SK-N-SH (cell line): ENCODE results near the gene ITGA8. TPM values are rescaled to one million over a fixed set of nuclear protein-coding genes. Genes with fewer than 3 reads are reported as not detected.

Experiments
- CTCF ChIA-PET: fragments of 300-600, 350-600 bp; formaldehyde crosslinking; extraction: SDS; loops from one replicate; lab custom pipeline; 2021; lab: Yijun Ruan, JAX
- POLR2A ChIA-PET: fragments of 350-600 bp; sonication (Branson Sonifier 250); formaldehyde crosslinking; extraction: SDS; loops from one replicate; lab custom pipeline; 2020; ENCODE audit warnings: antibody characterized with exemption, inconsistent platforms; lab: Yijun Ruan, JAX
- DNase-seq: peaks from one replicate; pipeline ENCODE4 v3.0.0; 2012
- H2AFZ ChIP-seq: fragments of 200-600 bp; sonication (generic); 2 replicates; pipeline ENCODE4 v1.8.1; 2016; ENCODE audit warnings: antibody characterized with exemption, mild to moderate bottlenecking, low read depth
- H3F3A ChIP-seq: fragments of 200-600 bp; sonication (generic); replicated peaks from 2 replicates; pipeline ENCODE3; 2016; ENCODE audit warnings: antibody characterized with exemption, mild to moderate bottlenecking; ENCODE audit not compliant: insufficient read depth
- H3K27ac ChIP-seq, 2 experiments: fragments of 200-500 bp in 1 of 2; fragments of 200-600 bp in 1 of 2; sonication (Bioruptor generic) in 1 of 2; sonication (generic), shearing (Covaris generic) in 1 of 2; 2 replicates each; pipeline versions ENCODE4 v1.5.1 to v1.6.1; 2014 to 2016; ENCODE audit warnings: low read depth in 2 of 2, inconsistent platforms in 1 of 2, low read length in 1 of 2, mild to moderate bottlenecking in 1 of 2, mixed read lengths in 1 of 2
- H3K27me3 ChIP-seq: fragments of 200-600 bp; sonication (generic), shearing (Covaris generic); 2 replicates; pipeline ENCODE4 v1.6.1; 2016; ENCODE audit warnings: mixed run types; ENCODE audit not compliant: insufficient read depth
- H3K36me3 ChIP-seq, 2 experiments: fragments of 200-500 bp in 1 of 2; fragments of 200-600 bp in 1 of 2; sonication (Bioruptor generic) in 1 of 2; sonication (generic) in 1 of 2; replicated peaks in 1 of 2; 2 replicates each; pipeline versions ENCODE3 to v1.5.1; 2014 to 2016; ENCODE audit warnings: low read length in 1 of 2, mild to moderate bottlenecking in 1 of 2; ENCODE audit not compliant: insufficient read depth in 2 of 2, control insufficient read depth in 1 of 2
- H3K4me1 ChIP-seq, 2 experiments: fragments of 200-500 bp in 1 of 2; fragments of 200-600 bp in 1 of 2; sonication (Bioruptor generic) in 1 of 2; sonication (generic), shearing (Covaris generic) in 1 of 2; 2 replicates each; pipeline versions ENCODE4 v1.5.1 to v1.6.1; 2014 to 2016; ENCODE audit warnings: low read depth in 1 of 2, low read length in 1 of 2, mixed run types in 1 of 2; ENCODE audit not compliant: insufficient read depth in 2 of 2, control insufficient read depth in 1 of 2
- H3K4me2 ChIP-seq: fragments of 200-600 bp; sonication (generic), shearing (Covaris generic); 2 replicates; pipeline ENCODE4 v1.6.1; 2017; ENCODE audit warnings: mixed run types
- H3K4me3 ChIP-seq, 2 experiments: fragments of 200-500 bp in 1 of 2; fragments of 200-600 bp in 1 of 2; sonication (Bioruptor generic) in 1 of 2; sonication (generic), shearing (Covaris generic) in 1 of 2; 2 replicates each; pipeline versions ENCODE4 v1.5.1 to v1.8.1; 2014 to 2016; ENCODE audit warnings: low read depth in 2 of 2, inconsistent platforms in 1 of 2, low read length in 1 of 2, mild to moderate bottlenecking in 1 of 2, mixed read lengths in 1 of 2, moderate library complexity in 1 of 2
- H3K79me2 ChIP-seq: fragments of 200-600 bp; sonication (generic); 2 replicates; pipeline ENCODE4 v1.8.1; 2017; ENCODE audit warnings: mild to moderate bottlenecking; ENCODE audit not compliant: insufficient read depth
- H3K9ac ChIP-seq: fragments of 200-600 bp; sonication (generic); 2 replicates; pipeline ENCODE4 v1.6.1; 2017; ENCODE audit warnings: mixed run types
- H3K9me2 ChIP-seq: fragments of 200-600 bp; sonication (generic); 2 replicates; pipeline ENCODE4 v1.6.1; 2017; ENCODE audit warnings: mixed run types
- H3K9me3 ChIP-seq: fragments of 200-600 bp; sonication (generic); 2 replicates; pipeline ENCODE4 v1.6.1; 2017; ENCODE audit warnings: mixed run types, mild to moderate bottlenecking, moderate library complexity
- H4K20me1 ChIP-seq: fragments of 200-600 bp; sonication (generic); 2 replicates; pipeline ENCODE4 v1.6.1; 2017; ENCODE audit warnings: mild to moderate bottlenecking, mixed run types; ENCODE audit not compliant: insufficient read depth
- CTCF ChIP-seq: fragments of 200-600 bp; sonication (generic); IDR thresholded peaks from 2 replicates; pipeline ENCODE4 v1.6.1; 2017; ENCODE audit warnings: antibody characterized with exemption, mild to moderate bottlenecking, moderate library complexity
- ELF1 ChIP-seq: IDR thresholded peaks from 2 replicates; pipeline ENCODE4 v1.4.0; 2012
- EP300 ChIP-seq, 2 experiments: IDR thresholded peaks; 2 replicates each; pipeline versions ENCODE4 v1.4.0 to v1.6.1; 2012; ENCODE audit warnings: borderline replicate concordance in 1 of 2, low read depth in 1 of 2, low read length in 1 of 2
- FOXJ3 ChIP-seq: sonication (generic); formaldehyde crosslinking; IDR thresholded peaks from 2 replicates; pipeline ENCODE4 v1.5.1; 2020; ENCODE audit warnings: mild to moderate bottlenecking, missing genetic modification reagents
- GATA2 ChIP-seq: sonication (generic); formaldehyde crosslinking; IDR thresholded peaks from 2 replicates; pipeline ENCODE4 v1.5.0; 2020; ENCODE audit warnings: mild to moderate bottlenecking, missing genetic modification reagents
- MAX ChIP-seq: IDR thresholded peaks from 2 replicates; pipeline ENCODE4 v1.4.0; 2012; ENCODE audit warnings: low read depth
- NFIC ChIP-seq: IDR thresholded peaks from 2 replicates; pipeline ENCODE4 v1.4.0; 2012; ENCODE audit warnings: borderline replicate concordance
- NRF1 ChIP-seq: IDR thresholded peaks from 2 replicates; pipeline ENCODE4 v1.6.1; 2012; ENCODE audit warnings: low read depth, mild to moderate bottlenecking, low read length
- POLR2AphosphoS5 ChIP-seq: IDR thresholded peaks from 2 replicates; pipeline ENCODE4 v1.6.1; 2012; ENCODE audit warnings: low read depth, low read length
- RAD21 ChIP-seq: IDR thresholded peaks from 2 replicates; pipeline ENCODE4 v1.6.1; 2012; ENCODE audit warnings: mild to moderate bottlenecking, low read length
- SMC3 ChIP-seq: IDR thresholded peaks from 2 replicates; pipeline ENCODE4 v1.6.1; 2012; ENCODE audit warnings: low read depth, low read length, improper control_type of control experiment
- TAF1 ChIP-seq: IDR thresholded peaks from 2 replicates; pipeline ENCODE4 v1.6.1; 2012; ENCODE audit warnings: low read depth, mild to moderate bottlenecking, low read length, moderate library complexity, borderline replicate concordance
- USF1 ChIP-seq: IDR thresholded peaks from 2 replicates; pipeline ENCODE4 v1.4.0; 2012; ENCODE audit warnings: low read depth, borderline replicate concordance
- YY1 ChIP-seq: IDR thresholded peaks from 2 replicates; pipeline ENCODE4 v1.4.0; 2012; ENCODE audit warnings: low read depth, mild to moderate bottlenecking
- WGBS: methylation state at CpG from one replicate; pipeline ENCODE4 v1.1.6; 2017; ENCODE audit warnings: low lambda C conversion rate; 5-methylcytosine and 5-hydroxymethylcytosine counted together
- polyA plus RNA-seq, 3 experiments: library from polyadenylated mRNA; depleted of rRNA; stranded (reverse); fragments of >200 nt; gene quantifications; 2 replicates each; pipeline ENCODE4 v1.2.3, GENCODE V29; 2012
- TF ChIP-seq, protein P1 (sequence below): IDR thresholded peaks from 2 replicates; pipeline ENCODE4; 2012
- TF ChIP-seq, protein P2 (sequence below): IDR thresholded peaks from 2 replicates; pipeline ENCODE4 v1.4.0; 2012; ENCODE audit warnings: low read depth, borderline replicate concordance
- TF ChIP-seq, protein P3 (sequence below): fragments of 150-350 bp; IDR thresholded peaks from 2 replicates; pipeline ENCODE4 v1.6.1; 2017; ENCODE audit warnings: antibody characterized with exemption, low read length, low read depth, borderline replicate concordance

Gene ITGA8
- polyA plus RNA-seq, 1 of the 3 experiments (the other 2 are of a cell fraction): not detected

- no peaks in the 10 kb centered on the region for H3K4me1 ChIP-seq
- TF ChIP-seq TAF1 (no peak), POLR2AphosphoS5 (no peak), GATA2 (no peak), NRF1 (no peak), CTCF (no peak), MAX (no peak), NFIC (no peak), YY1 (no peak), FOXJ3 (CRISPR knock-in tag) (no peak)
- TF ChIP-seq, protein P1, sequence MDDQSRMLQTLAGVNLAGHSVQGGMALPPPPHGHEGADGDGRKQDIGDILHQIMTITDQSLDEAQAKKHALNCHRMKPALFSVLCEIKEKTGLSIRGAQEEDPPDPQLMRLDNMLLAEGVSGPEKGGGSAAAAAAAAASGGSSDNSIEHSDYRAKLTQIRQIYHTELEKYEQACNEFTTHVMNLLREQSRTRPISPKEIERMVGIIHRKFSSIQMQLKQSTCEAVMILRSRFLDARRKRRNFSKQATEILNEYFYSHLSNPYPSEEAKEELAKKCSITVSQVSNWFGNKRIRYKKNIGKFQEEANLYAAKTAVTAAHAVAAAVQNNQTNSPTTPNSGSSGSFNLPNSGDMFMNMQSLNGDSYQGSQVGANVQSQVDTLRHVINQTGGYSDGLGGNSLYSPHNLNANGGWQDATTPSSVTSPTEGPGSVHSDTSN: no peak
- TF ChIP-seq, protein P2, sequence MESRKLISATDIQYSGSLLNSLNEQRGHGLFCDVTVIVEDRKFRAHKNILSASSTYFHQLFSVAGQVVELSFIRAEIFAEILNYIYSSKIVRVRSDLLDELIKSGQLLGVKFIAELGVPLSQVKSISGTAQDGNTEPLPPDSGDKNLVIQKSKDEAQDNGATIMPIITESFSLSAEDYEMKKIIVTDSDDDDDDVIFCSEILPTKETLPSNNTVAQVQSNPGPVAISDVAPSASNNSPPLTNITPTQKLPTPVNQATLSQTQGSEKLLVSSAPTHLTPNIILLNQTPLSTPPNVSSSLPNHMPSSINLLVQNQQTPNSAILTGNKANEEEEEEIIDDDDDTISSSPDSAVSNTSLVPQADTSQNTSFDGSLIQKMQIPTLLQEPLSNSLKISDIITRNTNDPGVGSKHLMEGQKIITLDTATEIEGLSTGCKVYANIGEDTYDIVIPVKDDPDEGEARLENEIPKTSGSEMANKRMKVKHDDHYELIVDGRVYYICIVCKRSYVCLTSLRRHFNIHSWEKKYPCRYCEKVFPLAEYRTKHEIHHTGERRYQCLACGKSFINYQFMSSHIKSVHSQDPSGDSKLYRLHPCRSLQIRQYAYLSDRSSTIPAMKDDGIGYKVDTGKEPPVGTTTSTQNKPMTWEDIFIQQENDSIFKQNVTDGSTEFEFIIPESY: no peak
- TF ChIP-seq, all 33 proteins: peak for 0
- Histone ChIP-seq H3K9me2 (no peaks in the 10 kb centered on the region), H2AFZ (no peak overlapping the region), H3K27me3 (no peaks in the 10 kb centered on the region), H3K4me3 (no peak overlapping the region), H3K9ac (no peak overlapping the region), H3F3A (no peaks in the 10 kb centered on the region), H3K27ac (no peak overlapping the region), H3K9me3 (no peaks in the 10 kb centered on the region), H3K79me2 (no peaks in the 10 kb centered on the region), H3K36me3 (no peaks in the 10 kb centered on the region), H3K4me2 (no peak overlapping the region), H4K20me1 (no peaks in the 10 kb centered on the region)
- CTCF ChIA-PET: interaction anchor here (1.2 to 1.8 kb wide), 2 partner anchors 11 to 26 kb away, joined by 3 to 6 read pairs; partner anchors contain the start of gene ITGA8
- 57% methylated on average over 1 of the region's 1 CpG for WGBS
- POLR2A ChIA-PET: no interaction called here
- no peak for DNase-seq
These were observed 26.0 kb upstream of the ITGA8 start for GRCh38 chr10:15745751-15746150.

DNA sequence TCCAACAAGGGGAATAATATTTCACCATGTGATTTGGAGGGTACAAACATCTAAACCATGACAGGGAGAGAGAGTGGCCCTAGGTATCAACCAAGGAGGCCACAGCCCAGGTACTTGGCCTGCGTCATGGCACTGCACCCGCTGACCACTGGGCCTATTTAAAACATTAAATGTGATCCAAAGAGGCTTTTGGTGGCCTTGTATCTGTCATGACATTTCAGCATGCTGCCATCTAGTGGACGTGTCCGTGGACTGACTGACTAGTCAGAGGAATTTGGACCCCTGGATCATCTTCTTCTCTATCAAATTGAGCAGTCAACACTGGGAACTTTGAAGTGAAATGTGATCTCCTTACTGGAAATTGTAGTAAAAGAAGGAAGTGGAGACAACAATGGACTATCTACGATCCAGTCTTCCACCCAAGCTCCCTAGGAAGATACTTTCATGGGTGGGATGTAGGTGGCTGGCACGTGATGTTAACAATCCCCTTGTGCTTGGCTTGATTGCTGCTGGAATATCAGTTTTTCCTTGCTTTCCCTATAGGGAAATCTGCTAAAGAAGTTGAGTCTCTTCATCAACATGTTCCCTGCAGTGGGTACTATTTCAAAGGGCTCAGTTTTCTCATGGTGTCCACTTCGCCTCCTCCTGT lies 24.6 kb upstream of the ITGA8 start:
- no peaks in the 10 kb centered on the region for H3K79me2 ChIP-seq
- no peaks in the 10 kb centered on the region for H3K4me1 ChIP-seq
- TF ChIP-seq GATA2 (no peak), RAD21 (peak; percentile 46), CTCF (peak; percentile 70), ELF1 (no peak), USF1 (no peak), EP300 (IDR thresholded peaks at IDR 0.05; ENCODE audit: borderline replicate concordance in 1 of 2, low read depth in 1 of 2, low read length in 1 of 2) (no peak), SMC3 (peak; percentile 42)
- TF ChIP-seq, protein P3, sequence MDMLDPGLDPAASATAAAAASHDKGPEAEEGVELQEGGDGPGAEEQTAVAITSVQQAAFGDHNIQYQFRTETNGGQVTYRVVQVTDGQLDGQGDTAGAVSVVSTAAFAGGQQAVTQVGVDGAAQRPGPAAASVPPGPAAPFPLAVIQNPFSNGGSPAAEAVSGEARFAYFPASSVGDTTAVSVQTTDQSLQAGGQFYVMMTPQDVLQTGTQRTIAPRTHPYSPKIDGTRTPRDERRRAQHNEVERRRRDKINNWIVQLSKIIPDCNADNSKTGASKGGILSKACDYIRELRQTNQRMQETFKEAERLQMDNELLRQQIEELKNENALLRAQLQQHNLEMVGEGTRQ: no peak
- H3K27me3 ChIP-seq: no peaks in the 10 kb centered on the region
- H3K4me3 ChIP-seq: peak overlapping the region in 1 of 2 experiments; percentile 32; a peak in 1 of 4 replicates
- no peaks in the 10 kb centered on the region for H3K9me3 ChIP-seq
- ChIA-PET CTCF (interaction anchor here (0.6 to 1.8 kb wide), 5 partner anchors 10 to 311 kb away, joined by 3 to 6 read pairs (median 3); partner anchors contain the start of gene ITGA8), POLR2A (no interaction called here)
- no peak overlapping the region for H3K4me2 ChIP-seq
- no peaks in the 10 kb centered on the region for H3K36me3 ChIP-seq
- H2AFZ ChIP-seq: no peak overlapping the region
- H3F3A ChIP-seq: no peaks in the 10 kb centered on the region
- H4K20me1 ChIP-seq: no peaks in the 10 kb centered on the region
- H3K9me2 ChIP-seq: no peaks in the 10 kb centered on the region
- WGBS: 37% methylated on average over 7 of the region's 7 CpGs
- no peak overlapping the region for H3K27ac ChIP-seq
- peak; percentile 37 for DNase-seq
- H3K9ac ChIP-seq: no peak overlapping the region
